Neural progenitor cell (in vitro differentiated cells): Measurements from ENCODE around the gene FRG2B.

Experiments used
- CTCF ChIP-seq: fragments of 200-600 bp; sonication (generic); IDR thresholded peaks from 2 replicates; pipeline ENCODE4 v1.5.1; 2017; ENCODE audit warnings: antibody characterized with exemption, mild to moderate bottlenecking
- EZH2 ChIP-seq: fragments of 200-600 bp; sonication (generic); IDR thresholded peaks from 2 replicates; pipeline ENCODE4 v1.6.1; 2017; ENCODE audit warnings: antibody characterized with exemption, mild to moderate bottlenecking, moderate library complexity
- EZH2phosphoT487 ChIP-seq: fragments of 200-600 bp; sonication (generic); IDR thresholded peaks from 2 replicates; pipeline ENCODE4 v1.6.1; 2017; ENCODE audit warnings: antibody characterized with exemption

- TF ChIP-seq CTCF (peak; percentile 27), EZH2 (no peak), EZH2phosphoT487 (no peak)
Measured at GRCh38 chr10:133608855-133609254, 17.7 kb downstream of the FRG2B start.
